ENCODE data around the gene ZDHHC21.
"Not testable (repeated sequence)": the region's sequence is repeated elsewhere in the genome, so short reads cannot be mapped to it uniquely, and the experiment has no call there.

DNA sequence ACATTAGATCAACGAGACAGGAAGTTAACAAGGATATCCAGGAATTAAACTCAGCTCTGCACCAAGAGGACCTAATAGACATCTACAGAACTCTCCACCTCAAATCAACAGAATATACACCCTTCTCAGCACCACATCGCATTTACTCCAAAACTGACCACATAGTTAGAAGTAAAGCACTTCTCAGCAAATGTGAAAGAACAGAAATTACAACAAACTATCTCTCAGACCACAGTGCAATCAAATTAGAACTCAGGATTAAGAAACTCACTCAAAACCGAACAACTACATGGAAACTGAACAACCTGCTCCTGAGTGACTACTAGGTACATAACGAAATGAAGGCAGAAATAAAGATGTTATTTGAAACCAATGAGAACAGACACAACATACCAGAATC, 10.6 kb downstream of the ZDHHC21 start:
- TF ChIP-seq CTCF (conservative IDR thresholded peaks at IDR 0.05); ZFX (IDR thresholded peaks at IDR 0.05): not testable (repeated sequence)

All from C4-2B (cell line).